ENCODE measurements around the gene PLCH2.
A peak's percentile ranks its signal among the peaks of the same experiment; 100 is the strongest.

The PLCH2 gene
- 0 to 5.4 (median 0) reads per million in 17 experiments for total RNA-seq

GRCh38 chr1:2476061-2476999, at the start of gene PLCH2:
Gene PLCH2 (plus strand): TSS chr1:2476289. CDS start chr1:2476589, 300 bp downstream.
- DNase-seq, result no peak

- no peak for DNase-seq
Measured at GRCh38 chr1:2426540-2426939, 49.5 kb upstream of the PLCH2 start.

DNA sequence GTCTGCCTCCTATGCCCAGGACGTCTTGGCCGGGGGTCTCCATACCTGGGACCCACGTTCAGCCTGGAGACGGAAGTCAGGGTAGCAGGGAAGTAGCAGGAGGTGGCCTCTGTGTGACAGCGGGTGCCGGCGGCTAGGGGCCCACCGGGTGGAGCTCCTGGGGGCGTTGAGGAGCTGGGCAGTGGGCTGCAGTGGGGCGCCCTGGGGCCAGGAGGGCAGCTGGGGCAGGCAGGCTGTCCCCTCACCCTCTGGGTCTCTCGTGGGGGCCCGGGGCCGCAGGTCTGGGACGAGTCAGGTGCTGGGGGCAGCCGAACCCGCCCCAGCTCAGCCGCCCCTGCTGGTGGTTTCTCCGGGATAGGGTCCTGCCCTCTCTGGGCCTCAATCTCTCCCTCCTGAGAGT, 49.0 kb upstream of the PLCH2 start:
- DNase-seq, result no peak

DNA sequence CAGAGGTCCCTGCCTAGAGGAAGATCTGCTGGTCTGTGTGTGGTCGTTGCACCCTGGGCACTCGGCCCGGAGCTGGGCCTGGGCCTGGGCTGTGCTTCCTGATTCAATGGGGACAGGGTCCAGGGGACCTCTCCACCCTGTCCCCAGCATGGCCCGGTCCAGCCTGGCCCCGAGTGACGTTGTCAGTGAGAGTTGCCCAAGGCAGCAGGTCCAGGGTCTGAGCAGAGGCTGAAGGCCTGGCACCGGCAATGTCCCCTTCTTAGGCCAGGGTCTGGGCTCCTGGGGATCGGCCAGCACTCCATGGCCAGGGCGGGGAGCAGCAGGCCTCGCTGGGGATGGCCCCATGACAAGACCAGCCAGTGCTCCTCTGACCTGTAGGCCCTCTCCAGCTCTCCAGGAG, 48.1 kb upstream of the PLCH2 start:
- DNase-seq, result no peak

- DNase-seq, result no peak
Measured at GRCh38 chr1:2428490-2428889, 47.6 kb upstream of the PLCH2 start.

DNA sequence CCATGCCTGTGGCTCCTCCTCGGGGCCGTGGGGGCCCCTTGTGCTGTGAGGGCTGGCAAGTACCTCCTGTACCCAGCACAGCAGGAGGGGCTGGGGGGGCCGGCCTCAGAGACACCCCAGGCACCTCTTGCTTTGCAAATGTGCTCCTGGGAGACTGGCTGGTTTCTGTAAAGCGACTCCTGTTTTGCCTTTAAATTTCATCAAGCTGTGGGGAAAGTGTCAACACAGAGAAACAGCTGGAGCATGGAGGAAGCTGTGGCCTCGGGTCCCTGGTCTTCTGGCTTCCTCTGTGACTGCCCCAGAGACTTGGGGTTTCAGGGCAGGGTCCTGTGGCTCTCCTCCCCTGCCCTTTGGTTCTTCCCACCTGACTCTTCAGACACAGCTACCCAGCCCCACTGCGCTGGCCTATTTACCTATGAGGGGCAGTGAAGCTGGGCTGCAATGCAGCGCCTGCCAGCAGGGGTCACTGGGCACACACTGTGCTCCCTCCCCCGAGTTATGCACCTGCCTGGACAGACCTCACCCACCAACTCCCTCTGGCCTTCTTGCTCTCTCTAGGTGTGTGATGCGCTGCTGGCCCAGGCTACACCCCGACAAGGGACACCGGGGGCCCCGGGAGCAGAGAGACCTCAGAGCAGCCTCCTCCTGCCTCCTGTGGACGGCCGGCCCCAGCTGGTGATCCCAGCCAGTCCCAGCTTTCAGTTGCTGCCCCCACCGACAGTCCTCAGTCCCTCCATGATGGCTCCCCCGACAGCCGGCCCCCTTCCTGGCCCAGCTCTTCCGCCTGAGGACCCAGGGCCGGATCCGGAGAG, 46.1 kb upstream of the PLCH2 start:
- peak in 2 of 4 experiments; percentile 11 to 35 for DNase-seq

DNA sequence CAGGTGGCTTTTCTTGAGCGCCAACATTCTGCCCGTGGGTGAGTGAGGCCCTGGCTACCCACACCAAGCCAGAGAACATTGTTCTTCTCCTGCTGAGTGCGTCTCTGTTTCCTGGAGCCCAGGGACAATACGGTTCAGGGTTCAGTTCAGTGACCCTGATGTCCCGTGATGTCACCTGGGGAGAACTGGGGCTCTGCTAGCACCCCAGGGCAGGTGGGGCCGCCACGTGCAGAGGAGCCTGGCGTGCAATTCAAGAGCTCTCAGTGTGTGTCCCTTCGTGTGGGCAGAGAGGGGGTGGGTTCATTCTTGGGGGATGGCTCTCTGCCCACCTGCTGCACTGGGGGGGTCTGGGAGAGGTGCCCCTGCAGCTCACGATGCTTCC, 45.5 kb upstream of the PLCH2 start:
- no peak for DNase-seq

- DNase-seq, result no peak
Measured at GRCh38 chr1:2431103-2431502, 45.0 kb upstream of the PLCH2 start.

GRCh38 chr1:2431518-2431917, 44.6 kb upstream of the PLCH2 start:
- DNase-seq, result no peak

DNA sequence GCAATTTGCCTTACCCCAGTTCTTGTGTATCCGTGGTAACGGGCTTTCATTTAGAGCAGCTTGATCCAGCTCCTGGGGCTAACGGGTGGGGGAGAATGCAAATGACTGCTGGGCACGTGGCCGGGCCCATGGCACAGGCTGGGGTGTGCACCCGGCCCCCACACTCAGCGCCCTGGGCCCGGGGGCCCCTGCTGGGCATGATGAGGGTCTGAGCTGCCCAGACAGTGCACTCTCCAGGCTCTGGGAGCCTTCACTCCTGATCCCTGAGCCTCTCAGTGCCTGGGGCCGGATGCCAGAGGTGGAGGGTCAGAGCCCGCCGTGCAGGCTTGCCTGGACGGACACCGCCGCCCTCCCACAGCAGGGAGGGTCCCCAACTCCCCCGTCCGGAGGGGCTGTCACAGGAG, 43.6 kb upstream of the PLCH2 start:
- DNase-seq, result no peak

- no peak for DNase-seq
Measured at GRCh38 chr1:2433196-2433595, 42.9 kb upstream of the PLCH2 start.

DNA sequence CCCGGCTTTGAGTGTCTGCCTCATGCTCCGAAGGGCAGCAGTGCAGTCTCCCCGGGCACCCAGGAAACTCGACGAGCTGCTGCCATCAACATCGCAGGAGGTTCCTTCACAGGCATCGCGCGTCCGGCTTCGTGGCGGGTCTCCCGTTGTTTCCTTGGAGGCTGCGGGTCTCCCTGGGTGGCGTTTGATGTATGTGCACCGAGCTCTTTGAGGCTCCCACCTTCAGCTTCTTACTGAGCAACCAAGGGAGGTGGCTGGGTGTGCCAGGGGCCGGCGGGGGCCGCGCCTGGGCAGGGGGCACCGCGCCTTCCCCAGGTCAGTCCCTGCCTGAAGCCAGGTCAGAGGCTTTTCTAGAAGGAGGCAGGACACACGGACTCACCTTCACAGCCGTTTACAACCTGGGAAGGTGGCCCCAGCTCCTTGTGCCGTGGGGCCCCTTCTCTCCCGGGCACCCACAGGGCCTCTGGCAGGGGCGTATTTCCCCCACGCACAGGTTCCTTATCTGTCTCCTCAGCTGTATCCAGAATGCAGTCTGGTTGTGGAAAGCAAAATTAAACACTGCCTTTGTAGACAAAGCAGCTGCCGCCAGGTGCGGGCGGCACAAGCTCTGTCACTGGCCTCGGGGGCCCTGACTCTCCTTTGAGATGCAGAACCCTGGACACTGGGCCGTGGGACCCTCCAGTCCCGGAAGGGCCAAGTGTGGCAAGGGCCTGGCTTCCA, 42.0 kb upstream of the PLCH2 start:
- no peak for DNase-seq

DNA sequence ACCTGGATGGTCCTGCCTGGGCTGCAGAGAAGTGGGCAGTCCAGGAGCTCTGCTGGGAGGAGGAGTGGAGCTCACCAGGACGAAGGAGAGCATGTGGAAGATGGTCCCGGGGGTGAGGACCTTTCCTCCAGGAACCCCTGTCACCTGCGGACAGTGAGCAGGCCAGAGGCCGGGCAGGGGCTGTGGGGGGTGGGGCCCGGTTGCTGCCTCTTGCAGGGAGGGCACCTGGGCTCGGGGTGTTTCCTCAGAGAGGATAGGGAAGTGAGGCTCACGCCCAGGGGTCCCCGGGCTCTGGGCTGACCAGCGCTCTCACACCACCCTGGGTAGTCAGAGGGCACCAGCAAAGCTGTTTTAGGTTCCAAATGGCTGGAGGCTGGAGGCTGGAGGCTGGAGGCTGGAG, 41.0 kb upstream of the PLCH2 start:
- no peak for DNase-seq

GRCh38 chr1:2435746-2436355, 40.2 kb upstream of the PLCH2 start:
- DNase-seq, result no peak

GRCh38 chr1:2436876-2437275, 39.2 kb upstream of the PLCH2 start:
- DNase-seq, result no peak

GRCh38 chr1:2437617-2438016, 38.5 kb upstream of the PLCH2 start:
- DNase-seq, result no peak

DNA sequence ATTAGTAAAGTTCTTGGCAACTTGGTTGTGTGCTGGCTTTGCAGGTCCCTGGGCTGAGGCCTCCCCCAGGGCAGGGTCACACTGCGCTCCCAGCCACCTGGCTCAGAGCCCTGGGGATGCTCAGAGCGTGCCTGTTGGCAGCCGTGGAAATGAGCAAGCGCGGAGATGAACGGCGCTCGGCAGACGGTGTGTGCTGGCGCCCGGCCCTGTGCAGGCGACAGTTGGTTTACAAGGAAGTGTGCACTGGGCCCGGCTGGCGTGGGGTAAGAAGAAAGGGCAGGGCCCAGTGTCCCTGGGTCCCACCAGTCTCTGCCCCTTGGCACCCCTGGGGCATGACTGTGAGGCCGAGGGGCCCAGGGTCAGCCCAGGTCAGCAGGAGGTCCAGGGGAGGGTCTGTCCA, 38.1 kb upstream of the PLCH2 start:
- DNase-seq, result no peak

- DNase-seq, result no peak
Measured at GRCh38 chr1:2438641-2439040, 37.4 kb upstream of the PLCH2 start.

- DNase-seq, result no peak
Measured at GRCh38 chr1:2439369-2439768, 36.7 kb upstream of the PLCH2 start.

DNA sequence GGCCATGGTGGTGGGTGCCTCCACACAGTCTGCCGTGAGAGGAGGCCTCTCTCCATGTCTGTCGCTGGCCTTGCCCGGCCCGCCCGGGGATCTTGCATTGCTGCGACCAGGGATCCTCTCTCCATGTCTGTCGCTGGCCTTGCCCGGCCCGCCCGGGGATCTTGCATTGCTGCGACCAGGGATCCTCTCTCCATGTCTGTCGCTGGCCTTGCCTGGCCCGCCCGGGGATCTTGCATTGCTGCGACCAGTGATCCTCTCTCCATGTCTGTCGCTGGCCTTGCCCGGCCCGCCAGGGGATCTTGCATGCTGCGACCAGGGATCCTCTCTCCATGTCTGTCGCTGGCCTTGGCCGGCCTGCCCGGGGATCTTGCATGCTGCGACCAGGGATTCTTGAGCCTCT, 35.7 kb upstream of the PLCH2 start:
- DNase-seq, result peak in 1 of 4 experiments; percentile 13

DNA sequence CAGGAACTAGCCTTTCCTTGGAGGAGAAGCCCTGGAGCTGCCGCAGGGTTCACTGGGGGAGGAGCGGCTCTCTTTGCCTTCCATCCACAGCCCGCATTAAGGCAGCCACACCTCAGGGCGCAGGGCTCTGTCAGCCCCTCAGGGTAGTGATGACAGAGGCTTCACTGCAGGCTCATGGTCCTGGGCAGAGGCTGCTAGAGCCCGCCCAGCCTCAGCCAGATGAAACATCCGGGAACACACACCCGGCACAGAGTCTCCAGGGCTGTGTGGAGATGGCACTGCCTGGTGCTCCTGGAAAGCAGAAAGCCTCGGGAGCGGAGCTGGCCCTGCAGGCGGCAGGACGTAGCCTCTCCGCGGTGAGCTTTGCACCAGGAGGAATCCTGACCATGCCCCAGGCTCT, 34.3 kb upstream of the PLCH2 start:
- DNase-seq, result no peak

DNA sequence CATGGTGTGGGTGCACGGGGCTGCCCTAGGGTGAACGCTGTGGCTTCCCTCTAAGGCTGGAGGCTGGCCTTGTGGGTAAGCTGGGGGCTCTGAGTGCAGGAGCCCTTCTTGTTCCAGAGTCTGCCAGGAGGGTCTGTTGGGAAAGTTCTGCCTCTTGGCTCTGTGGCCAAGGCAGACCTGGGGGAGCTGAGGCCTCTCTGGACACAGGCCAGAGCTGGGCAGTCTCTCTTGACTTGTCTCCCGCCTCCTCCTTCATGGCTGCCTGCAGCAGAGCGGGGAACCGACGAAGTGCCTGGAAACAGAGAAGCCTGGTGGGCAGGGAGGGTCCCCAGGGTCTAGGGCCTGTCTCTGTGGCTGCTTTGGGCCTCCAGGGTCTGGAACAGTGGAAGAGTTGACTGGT, 33.4 kb upstream of the PLCH2 start:
- no peak for DNase-seq

Measured in suppressor macrophage (primary cell).